ENCODE measurements around the gene KIF23. TPM values are rescaled to one million over a fixed set of nuclear protein-coding genes. Genes with fewer than 3 reads are reported as not detected.

Gene KIF23
- total and polyA plus RNA-seq, 2 of the 4 experiments (the other 2 are of a cell fraction) = 37.7 to 56.1 TPM

DNA sequence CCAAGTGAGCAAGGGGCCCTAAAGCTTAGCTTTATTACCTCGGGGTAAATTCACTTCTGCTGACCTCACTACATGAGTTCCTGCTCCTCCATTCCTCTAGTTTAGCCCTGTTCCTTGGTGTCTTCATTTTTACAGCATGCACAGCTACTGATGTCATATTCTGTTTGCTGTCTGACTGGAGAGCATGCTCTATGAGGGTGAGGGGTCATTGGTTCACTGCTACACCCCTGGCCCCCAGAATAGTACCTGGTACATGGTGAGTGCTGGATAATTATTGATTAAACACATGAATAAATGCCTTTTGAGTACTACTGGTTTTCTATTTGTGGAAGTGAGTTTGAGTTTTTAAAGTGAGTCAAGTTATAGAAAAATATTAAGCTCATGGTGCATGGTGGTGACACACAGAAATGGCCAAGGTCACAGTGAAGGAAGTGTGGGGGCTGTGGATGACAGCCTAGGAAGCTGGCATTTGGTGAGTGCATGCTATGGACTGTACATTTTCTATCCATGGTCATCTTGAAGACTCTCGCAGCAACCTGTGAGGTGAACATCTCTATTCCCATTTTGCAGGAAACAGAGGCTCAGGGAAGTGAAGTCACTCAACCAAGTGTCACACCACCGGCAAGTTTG is 72.4 kb downstream of the KIF23 start:
- Histone ChIP-seq H3K4me2 (ENCODE audit: low read depth, low read length) (no peak overlapping the region), H3K18ac (ENCODE audit: low read depth, low read length) (no peak overlapping the region), H3K23ac (ENCODE audit: low read depth, low read length) (no peak overlapping the region), H3K79me1 (ENCODE audit: low read depth in 1 of 2, low read length in 2 of 2) (no peaks in the 10 kb centered on the region), H4K91ac (ENCODE audit: insufficient read depth, low read depth, low read length) (no peak overlapping the region), H3K27me3 (ENCODE audit: control insufficient read depth, insufficient read depth, low read length) (peaks cover 60% of the 10 kb centered on the region), H3K56ac (ENCODE audit: extremely low read depth, insufficient read depth, low read length) (no peak overlapping the region), H4K20me1 (ENCODE audit: insufficient read depth, low read length) (no peaks in the 10 kb centered on the region), H3K4me3 (ENCODE audit: insufficient read depth, low read depth, low read length) (no peak overlapping the region), H2AK9ac (replicated peaks; ENCODE audit: low read depth, low read length, poor library complexity) (no peak overlapping the region), H3K36me3 (ENCODE audit: control insufficient read depth, insufficient read depth, low read length) (no peaks in the 10 kb centered on the region), H4K5ac (ENCODE audit: low read depth, low read length) (no peak overlapping the region), H2BK20ac (ENCODE audit: low read depth, low read length) (no peak overlapping the region), H3K9ac (ENCODE audit: low read depth, low read length) (no peak overlapping the region), H2BK15ac (ENCODE audit: low read depth, low read length) (no peak overlapping the region), H2AFZ (replicated peaks; ENCODE audit: low read length, poor library complexity) (no peak overlapping the region), H3K14ac (replicated peaks; ENCODE audit: low read depth, low read length) (no peak overlapping the region), H3K4me1 (ENCODE audit: control insufficient read depth, insufficient read depth, low read length) (no peaks in the 10 kb centered on the region), H3K9me1 (ENCODE audit: insufficient read depth, low read length) (no peaks in the 10 kb centered on the region; the same call in 1 of the 2 replicates), H3K9me3 (ENCODE audit: control insufficient read depth, insufficient read depth, low read length) (peaks cover 3% of the 10 kb centered on the region), H3K4ac (ENCODE audit: low read depth, low read length) (no peak overlapping the region), H2AK5ac (ENCODE audit: low read depth, low read length) (no peak overlapping the region), H2BK5ac (ENCODE audit: low read depth, low read length, poor library complexity, severe bottlenecking) (no peak overlapping the region), H2BK120ac (ENCODE audit: low read depth, low read length) (no peak overlapping the region), H3K27ac (ENCODE audit: insufficient read depth, low read length) (no peak overlapping the region), H4K8ac (ENCODE audit: low read depth in 2 of 2, low read length in 2 of 2) (no peak overlapping the region)
- no CpG with 5 or more reads among the region's 3 CpGs for WGBS, 2 experiments (ENCODE audit: extremely low coverage in 2 of 2, insufficient read length in 1 of 2)
- in situ Hi-C loops (cut with MboI; ENCODE audit: low sequenced_read_pairs) = no loop called here
- BruUV-seq (replicated peaks) = no TSS peak
- no peak for TF ChIP-seq MXI1 (IDR thresholded peaks at IDR 0.05; ENCODE audit: borderline replicate concordance, low read depth, low read length)
- no peak for TF ChIP-seq BHLHE40 (IDR thresholded peaks at IDR 0.05; ENCODE audit: low read depth, low read length)
- TF ChIP-seq MAZ (IDR thresholded peaks at IDR 0.05; ENCODE audit: borderline replicate concordance, low read depth, low read length) = no peak
- TF ChIP-seq POLR2A (IDR thresholded peaks at IDR 0.05; ENCODE audit: low read depth, low read length) = no peak
- TF ChIP-seq NFE2L2 (IDR thresholded peaks at IDR 0.05; ENCODE audit: low read depth, low read length) = no peak
- no peak for TF ChIP-seq SMC3 (IDR thresholded peaks at IDR 0.05; ENCODE audit: low read depth, low read length)
- no peak for TF ChIP-seq RFX5 (IDR thresholded peaks at IDR 0.05; ENCODE audit: low read depth, low read length)
- TF ChIP-seq RCOR1 (IDR thresholded peaks at IDR 0.05; ENCODE audit: insufficient replicate concordance, low read length) = no peak
- no peak for TF ChIP-seq MAFK (IDR thresholded peaks at IDR 0.05; ENCODE audit: low read depth, low read length)
- TF ChIP-seq CEBPB (IDR thresholded peaks at IDR 0.05; ENCODE audit: low read depth, low read length) = no peak
- TF ChIP-seq ELK1 (IDR thresholded peaks at IDR 0.05; ENCODE audit: borderline replicate concordance, low read depth, low read length) = no peak
- no peak for TF ChIP-seq FOS (IDR thresholded peaks at IDR 0.05; ENCODE audit: low read depth, low read length)
- TF ChIP-seq, protein P1, sequence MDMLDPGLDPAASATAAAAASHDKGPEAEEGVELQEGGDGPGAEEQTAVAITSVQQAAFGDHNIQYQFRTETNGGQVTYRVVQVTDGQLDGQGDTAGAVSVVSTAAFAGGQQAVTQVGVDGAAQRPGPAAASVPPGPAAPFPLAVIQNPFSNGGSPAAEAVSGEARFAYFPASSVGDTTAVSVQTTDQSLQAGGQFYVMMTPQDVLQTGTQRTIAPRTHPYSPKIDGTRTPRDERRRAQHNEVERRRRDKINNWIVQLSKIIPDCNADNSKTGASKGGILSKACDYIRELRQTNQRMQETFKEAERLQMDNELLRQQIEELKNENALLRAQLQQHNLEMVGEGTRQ (IDR thresholded peaks at IDR 0.05; ENCODE audit: low read depth, low read length) = no peak
- no peak for TF ChIP-seq RAD21 (IDR thresholded peaks at IDR 0.05; ENCODE audit: low read length)
- TF ChIP-seq CHD1 (IDR thresholded peaks at IDR 0.05; ENCODE audit: low read depth, low read length) = no peak
- dilution Hi-C loops (cut with HindIII; ENCODE audit: low sequenced_read_pairs, unreplicated experiment) = no loop called here
- intact Hi-C loops (cut with micrococcal nuclease) = loop anchor here (10.0 kb wide), 1 partner anchor 158 kb away; no protein-coding TSS in a partner anchor
- POLR2A ChIA-PET (ENCODE audit: unreplicated experiment) = interaction anchor here (0.6 kb wide), 1 partner anchor 20 kb away, joined by 3 read pairs; no protein-coding TSS in a partner anchor
- CTCF ChIA-PET = interaction anchor here (0.6 to 1.0 kb wide), 3 partner anchors 8 to 46 kb away, joined by 3 to 4 read pairs (median 3); no protein-coding TSS in a partner anchor
- DNase-seq = no peak
- no peak for ATAC-seq (ENCODE audit: low read depth)

All from IMR-90 (cell line).